ENCODE measurements around the gene HSP90AB1.

DNA sequence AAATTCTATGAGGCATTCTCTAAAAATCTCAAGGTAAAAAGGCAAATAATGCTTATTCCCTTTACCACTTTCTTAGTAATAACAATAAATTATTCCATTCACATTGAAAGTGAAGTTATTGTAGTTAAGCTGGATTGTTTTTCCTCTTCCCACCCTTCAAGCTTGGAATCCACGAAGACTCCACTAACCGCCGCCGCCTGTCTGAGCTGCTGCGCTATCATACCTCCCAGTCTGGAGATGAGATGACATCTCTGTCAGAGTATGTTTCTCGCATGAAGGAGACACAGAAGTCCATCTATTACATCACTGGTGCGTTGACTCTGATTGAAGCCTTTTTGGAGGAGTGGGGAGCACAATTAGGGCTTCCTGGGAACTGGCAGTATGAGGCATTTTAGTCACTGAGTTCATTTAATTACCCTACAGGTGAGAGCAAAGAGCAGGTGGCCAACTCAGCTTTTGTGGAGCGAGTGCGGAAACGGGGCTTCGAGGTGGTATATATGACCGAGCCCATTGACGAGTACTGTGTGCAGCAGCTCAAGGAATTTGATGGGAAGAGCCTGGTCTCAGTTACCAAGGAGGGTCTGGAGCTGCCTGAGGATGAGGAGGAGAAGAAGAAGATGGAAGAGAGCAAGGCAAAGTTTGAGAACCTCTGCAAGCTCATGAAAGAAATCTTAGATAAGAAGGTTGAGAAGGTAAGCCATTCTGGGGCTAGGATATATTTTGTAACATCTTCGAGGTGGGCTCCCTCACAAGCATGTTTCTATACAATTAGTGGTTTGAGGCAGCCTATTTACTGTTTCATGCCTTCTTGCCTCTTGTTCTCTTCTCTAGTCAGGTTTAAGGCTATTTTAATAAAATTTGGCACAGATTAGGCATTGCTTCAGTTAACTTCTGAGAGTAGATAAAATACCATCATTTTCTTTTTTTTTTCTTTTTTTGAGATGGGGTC lies 4.9 kb downstream of the HSP90AB1 start:
- TF ChIP-seq, protein P1, sequence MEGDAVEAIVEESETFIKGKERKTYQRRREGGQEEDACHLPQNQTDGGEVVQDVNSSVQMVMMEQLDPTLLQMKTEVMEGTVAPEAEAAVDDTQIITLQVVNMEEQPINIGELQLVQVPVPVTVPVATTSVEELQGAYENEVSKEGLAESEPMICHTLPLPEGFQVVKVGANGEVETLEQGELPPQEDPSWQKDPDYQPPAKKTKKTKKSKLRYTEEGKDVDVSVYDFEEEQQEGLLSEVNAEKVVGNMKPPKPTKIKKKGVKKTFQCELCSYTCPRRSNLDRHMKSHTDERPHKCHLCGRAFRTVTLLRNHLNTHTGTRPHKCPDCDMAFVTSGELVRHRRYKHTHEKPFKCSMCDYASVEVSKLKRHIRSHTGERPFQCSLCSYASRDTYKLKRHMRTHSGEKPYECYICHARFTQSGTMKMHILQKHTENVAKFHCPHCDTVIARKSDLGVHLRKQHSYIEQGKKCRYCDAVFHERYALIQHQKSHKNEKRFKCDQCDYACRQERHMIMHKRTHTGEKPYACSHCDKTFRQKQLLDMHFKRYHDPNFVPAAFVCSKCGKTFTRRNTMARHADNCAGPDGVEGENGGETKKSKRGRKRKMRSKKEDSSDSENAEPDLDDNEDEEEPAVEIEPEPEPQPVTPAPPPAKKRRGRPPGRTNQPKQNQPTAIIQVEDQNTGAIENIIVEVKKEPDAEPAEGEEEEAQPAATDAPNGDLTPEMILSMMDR (conservative IDR thresholded peaks at IDR 0.05 in 1 of 2, IDR thresholded peaks at IDR 0.05 in 1 of 2; ENCODE audit: extremely low read depth in 1 of 2, insufficient read depth in 1 of 2, low read depth in 1 of 2, low read length in 2 of 2), result no peak
- TF ChIP-seq EZH2 (IDR thresholded peaks at IDR 0.05; ENCODE audit: borderline replicate concordance, low read length), result no peak

All from mammary epithelial cell (primary cell).